K562 (cell line): ENCODE data around the gene NCDN. TPM values are rescaled to one million over a fixed set of nuclear protein-coding genes. Genes with fewer than 3 reads are reported as not detected.
A peak's percentile ranks its signal among the peaks of the same experiment; 100 is the strongest.

Source experiments
- ATAC-seq: fragments of 200-7000 bp; cut with Tn5 transposase; 3 replicates; pipeline ENCODE4 v1.9.1; 2020; ENCODE audit warnings: moderate library complexity
- BruUV-seq: library from RNA; stranded (reverse); fragments of 400-500 nt; replicated peaks from 2 replicates; lab custom pipeline; 2021; lab: Mats Ljungman, UMichigan
- CTCF ChIA-PET: fragments of 300-600 bp; formaldehyde crosslinking; extraction: SDS; loops from one replicate; lab custom pipeline; 2021; ENCODE audit warnings: low intra/inter-chr PET ratio; lab: Yijun Ruan, JAX
- POLR2A ChIA-PET: fragments of 300-600, 350-650 bp; sonication (Branson Sonifier 250); formaldehyde crosslinking; extraction: SDS; loops from one replicate; lab custom pipeline; 2021; ENCODE audit warnings: antibody characterized with exemption, inconsistent platforms; lab: Yijun Ruan, JAX
- DNase-seq, 4 experiments: peaks; one replicate each; pipeline versions ENCODE4 v3.0.0 to v3.0.0-alpha.2; 2011 to 2018; ENCODE audit warnings: low spot score in 3 of 4, mixed read lengths in 3 of 4; ENCODE audit errors: extremely low read depth in 1 of 4
- FAIRE-seq: peaks from 2 replicates; lab custom pipeline; 2011; peaks lifted over from hg19 to GRCh38; lab: Jason Lieb, UNC
- H2AFZ ChIP-seq: 2 replicates; pipeline ENCODE4 v1.6.0; 2011; ENCODE audit warnings: low read depth, low read length, control low read depth, inconsistent platforms
- H3K27ac ChIP-seq: fragments of 200-600 bp; 3 replicates; pipeline ENCODE4 v1.8.0; 2011; ENCODE audit warnings: low read depth, mild to moderate bottlenecking, control low read depth, inconsistent platforms, low read length, moderate library complexity, mixed read lengths; ENCODE audit errors: extremely low read depth
- H3K27me3 ChIP-seq, 2 experiments: fragments of 300-600 bp in 1 of 2; 2 replicates in 1 of 2; 3 replicates in 1 of 2; pipeline versions ENCODE4 v1.6.0 to v1.8.0; 2011; ENCODE audit warnings: inconsistent platforms in 2 of 2, low read length in 2 of 2, mild to moderate bottlenecking in 1 of 2, mixed read lengths in 1 of 2, moderate library complexity in 1 of 2; ENCODE audit not compliant: control insufficient read depth in 2 of 2, insufficient read depth in 2 of 2
- H3K36me3 ChIP-seq: fragments of 300-600 bp; 3 replicates; pipeline ENCODE4 v1.8.0; 2011; ENCODE audit warnings: mild to moderate bottlenecking, low read length, inconsistent platforms; ENCODE audit not compliant: control insufficient read depth, insufficient read depth
- H3K4me1 ChIP-seq, 2 experiments: fragments of 200-600 bp in 1 of 2; replicated peaks in 1 of 2; 2 replicates in 1 of 2; 3 replicates in 1 of 2; pipeline versions ENCODE4 v1.5.1 to v1.8.0; 2011; ENCODE audit warnings: inconsistent platforms in 2 of 2, low read length in 2 of 2, mild to moderate bottlenecking in 1 of 2, mixed read lengths in 1 of 2, moderate library complexity in 1 of 2; ENCODE audit not compliant: control insufficient read depth in 2 of 2, insufficient read depth in 2 of 2
- H3K4me2 ChIP-seq: 2 replicates; pipeline ENCODE4 v1.6.1; 2011; ENCODE audit warnings: low read length, control low read depth, inconsistent platforms, mixed read lengths; ENCODE audit not compliant: insufficient read depth
- H3K4me3 ChIP-seq: fragments of 200-600 bp; sonication (generic), shearing (Covaris generic); 2 replicates; pipeline ENCODE4 v1.5.1; 2016; ENCODE audit warnings: control low read depth, inconsistent platforms
- H3K79me2 ChIP-seq: fragments of 200-600 bp; 3 replicates; pipeline ENCODE4 v1.8.0; 2011; ENCODE audit warnings: low read length, inconsistent platforms; ENCODE audit not compliant: control insufficient read depth, insufficient read depth
- H3K9ac ChIP-seq, 2 experiments: 2 replicates each; pipeline versions ENCODE4 v1.6.0 to v1.6.1; 2011; ENCODE audit warnings: low read depth in 2 of 2, low read length in 2 of 2, control low read depth in 1 of 2, inconsistent platforms in 1 of 2, mild to moderate bottlenecking in 1 of 2, mixed read lengths in 1 of 2; ENCODE audit not compliant: insufficient read depth in 1 of 2
- H3K9me1 ChIP-seq: one replicate; pipeline ENCODE4 v1.6.0; 2011; ENCODE audit warnings: inconsistent platforms, mild to moderate bottlenecking, low read length, moderate library complexity; ENCODE audit not compliant: control insufficient read depth, insufficient read depth
- H3K9me3 ChIP-seq: replicated peaks from 2 replicates; pipeline ENCODE4 v1.5.1; 2011; ENCODE audit warnings: low read depth, low read length, inconsistent platforms; ENCODE audit not compliant: control insufficient read depth, insufficient read depth
- H4K20me1 ChIP-seq: replicated peaks from 2 replicates; pipeline ENCODE4 v1.6.1; 2011; ENCODE audit warnings: low read length, inconsistent platforms, mixed read lengths; ENCODE audit not compliant: control insufficient read depth, insufficient read depth
- CEBPB ChIP-seq: fragments of 450-650 bp; IDR thresholded peaks from 2 replicates; pipeline ENCODE4 v1.6.1; 2016; ENCODE audit warnings: missing genetic modification characterization, missing compliant biosample characterization
- DACH1 ChIP-seq: fragments of 450-650 bp; IDR thresholded peaks from 2 replicates; pipeline ENCODE4 v1.6.1; 2018; ENCODE audit not compliant: partially characterized antibody
- ELK3 ChIP-seq: fragments of 450-650 bp; formaldehyde crosslinking; IDR thresholded peaks from 2 replicates; pipeline ENCODE4 v1.4.0; 2020; ENCODE audit warnings: mild to moderate bottlenecking
- IRF9 ChIP-seq: fragments of 450-650 bp; IDR thresholded peaks from 2 replicates; pipeline ENCODE4 v1.6.1; 2016; ENCODE audit warnings: missing biosample characterization, missing genetic modification characterization
- MLLT1 ChIP-seq, 2 experiments: fragments of 450-650 bp; IDR thresholded peaks; 2 replicates each; pipeline ENCODE4 v1.6.1; 2016
- NRF1 ChIP-seq, 2 experiments: fragments of 450-650 bp; IDR thresholded peaks in 1 of 2; conservative IDR thresholded peaks in 1 of 2; 2 replicates each; pipeline ENCODE4 v1.6.1; 2014; ENCODE audit warnings: mild to moderate bottlenecking in 2 of 2
- PTRF ChIP-seq: fragments of 450-650 bp; IDR thresholded peaks from 2 replicates; pipeline ENCODE4 v1.6.1; 2016; ENCODE audit warnings: mild to moderate bottlenecking, missing genetic modification characterization, missing compliant biosample characterization
- RCOR1 ChIP-seq, 2 experiments: IDR thresholded peaks; 2 replicates each; pipeline ENCODE4 v1.6.1; 2012; ENCODE audit warnings: low read depth in 2 of 2, low read length in 2 of 2, borderline replicate concordance in 1 of 2, improper control_type of control experiment in 1 of 2
- TEAD2 ChIP-seq: fragments of 450-650 bp; IDR thresholded peaks from 2 replicates; pipeline ENCODE4 v1.6.1; 2016; ENCODE audit warnings: missing genetic modification characterization, control low read depth, missing compliant biosample characterization
- XRCC5 ChIP-seq: fragments of 200-400 bp; formaldehyde crosslinking; IDR thresholded peaks from 2 replicates; pipeline ENCODE4 v1.6.1; 2017; ENCODE audit warnings: low read depth, mild to moderate bottlenecking, low read length
- ZNF134 ChIP-seq: fragments of 250-450 bp; sonication (Bioruptor Pico); conservative IDR thresholded peaks from 2 replicates; pipeline ENCODE4 v1.4.0; 2020
- ZSCAN32 ChIP-seq: fragments of 450-650 bp; formaldehyde crosslinking; IDR thresholded peaks from 2 replicates; pipeline ENCODE4 v1.4.0; 2020; ENCODE audit warnings: mild to moderate bottlenecking, moderate library complexity
- in situ Hi-C: fragments of 300-500 bp; cut with MboI; formaldehyde crosslinking; loops from 4 replicates; pipeline ENCODE4 v1.15.0; 2018; ENCODE audit warnings: inconsistent platforms, mixed read lengths
- intact Hi-C: fragments of 100-400 bp; cut with micrococcal nuclease; formaldehyde crosslinking; loops from 2 replicates; pipeline ENCODE4 v1.14.2; 2022
- polyA plus RNA-seq, 8 experiments: library from polyadenylated mRNA; depleted of rRNA in 4 of 8; stranded (reverse) in 5 of 8; unstranded in 3 of 8; fragments of >200 nt; fragmentation: Nextera tagmentation in 2 of 8; fragmentation: Illumina TruSeq in 1 of 8; extraction: Ambion mirVana in 2 of 8; extraction: Trizol in 1 of 8; gene quantifications; 2 replicates each; pipeline versions ENCODE4 v1.2.1 to v1.2.3, GENCODE V29; 2011 to 2014; ENCODE audit warnings: inconsistent platforms in 1 of 8, missing spikeins in 1 of 8
- total RNA-seq, 7 experiments: library from RNA; depleted of rRNA in 6 of 7; stranded (reverse); fragments of >200 nt in 6 of 7; fragmentation: Illumina TruSeq in 2 of 7; extraction: Trizol in 2 of 7; gene quantifications; 2 replicates each; pipeline versions ENCODE4 v1.2.1 to v1.2.3, GENCODE V29; 2011 to 2021; ENCODE audit warnings: low replicate concordance in 1 of 7
- TF ChIP-seq, protein P1 (sequence below): fragments of 250-450 bp; sonication (Bioruptor Pico); IDR thresholded peaks from 2 replicates; pipeline ENCODE4 v1.9.0; 2021; ENCODE audit warnings: mild to moderate bottlenecking, inconsistent platforms
- TF ChIP-seq, protein P2 (sequence below): fragments of 250-450 bp; sonication (Bioruptor Pico); IDR thresholded peaks from 2 replicates; pipeline ENCODE4 v1.5.0; 2021

Gene NCDN
- total and polyA plus RNA-seq, 9 of the 15 experiments (the other 6 are each of a cell fraction or from before 2014, with no cell fraction given) = 1.9 to 35.1 (median 10.7) TPM

DNA sequence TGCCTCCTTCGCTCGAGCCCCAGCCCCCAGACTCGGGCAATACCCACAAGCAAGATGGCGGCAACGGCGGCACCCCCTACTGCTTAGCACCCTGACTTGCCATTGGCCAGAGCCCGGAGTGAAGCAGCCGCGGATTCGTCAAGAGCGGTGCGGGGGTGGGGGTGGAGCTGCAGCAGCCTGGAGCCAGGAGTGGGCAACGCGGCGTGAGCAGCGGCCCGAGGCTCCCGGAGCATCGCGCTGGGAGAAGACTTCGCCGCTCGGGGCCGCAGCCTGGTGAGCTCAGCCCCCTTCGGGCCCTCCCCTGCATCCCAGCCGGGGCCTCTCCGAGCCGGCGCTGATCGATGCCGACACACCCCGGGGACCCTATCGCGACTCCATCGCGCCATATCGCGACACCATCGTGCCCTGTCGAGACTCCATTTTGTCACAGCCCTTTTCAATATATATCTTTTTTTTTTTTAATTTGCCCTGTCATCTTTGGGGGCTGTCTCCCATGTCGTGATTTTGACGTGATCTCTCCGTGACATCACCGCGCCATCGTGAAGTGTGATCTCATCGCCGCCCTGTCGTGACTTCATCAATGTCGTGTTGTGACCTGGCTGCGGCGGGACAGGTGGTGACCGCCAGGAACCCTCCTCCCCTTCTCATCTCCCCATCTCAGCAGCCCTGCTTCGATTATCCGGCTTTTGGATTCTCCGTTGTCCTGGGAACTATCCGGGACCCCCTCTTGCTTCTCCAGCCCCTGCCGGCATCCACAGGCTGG is at the start of gene NCDN (continued):
- TF ChIP-seq, protein P1, sequence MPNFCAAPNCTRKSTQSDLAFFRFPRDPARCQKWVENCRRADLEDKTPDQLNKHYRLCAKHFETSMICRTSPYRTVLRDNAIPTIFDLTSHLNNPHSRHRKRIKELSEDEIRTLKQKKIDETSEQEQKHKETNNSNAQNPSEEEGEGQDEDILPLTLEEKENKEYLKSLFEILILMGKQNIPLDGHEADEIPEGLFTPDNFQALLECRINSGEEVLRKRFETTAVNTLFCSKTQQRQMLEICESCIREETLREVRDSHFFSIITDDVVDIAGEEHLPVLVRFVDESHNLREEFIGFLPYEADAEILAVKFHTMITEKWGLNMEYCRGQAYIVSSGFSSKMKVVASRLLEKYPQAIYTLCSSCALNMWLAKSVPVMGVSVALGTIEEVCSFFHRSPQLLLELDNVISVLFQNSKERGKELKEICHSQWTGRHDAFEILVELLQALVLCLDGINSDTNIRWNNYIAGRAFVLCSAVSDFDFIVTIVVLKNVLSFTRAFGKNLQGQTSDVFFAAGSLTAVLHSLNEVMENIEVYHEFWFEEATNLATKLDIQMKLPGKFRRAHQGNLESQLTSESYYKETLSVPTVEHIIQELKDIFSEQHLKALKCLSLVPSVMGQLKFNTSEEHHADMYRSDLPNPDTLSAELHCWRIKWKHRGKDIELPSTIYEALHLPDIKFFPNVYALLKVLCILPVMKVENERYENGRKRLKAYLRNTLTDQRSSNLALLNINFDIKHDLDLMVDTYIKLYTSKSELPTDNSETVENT (CRISPR knock-in tag) = peak; percentile 78; the same call in 1 of the 2 replicates

- Histone ChIP-seq H3K9ac (no peak overlapping the region), H2AFZ (no peak overlapping the region), H3K4me2 (no peak overlapping the region), H4K20me1 (0 out of 2 replicates have a peak, but pooled peaks cover 4% of the 10 kb centered on the region), H3K27ac (no peak overlapping the region), H3K36me3 (peaks cover 20% of the 10 kb centered on the region), H3K79me2 (peaks cover 15% of the 10 kb centered on the region; the same call in 2 of the 3 replicates), H3K27me3 (no peaks in the 10 kb centered on the region), H3K4me1 (peaks cover 4 to 33% of the 10 kb centered on the region in 2 experiments; a peak in 4 of 5 replicates), H3K9me3 (no peaks in the 10 kb centered on the region), H3K9me1 (no peaks in the 10 kb centered on the region), H3K4me3 (no peak overlapping the region)
- no peak for ATAC-seq
- intact Hi-C loops (no loop called here), in situ Hi-C loops (no loop called here)
- no peak for DNase-seq
- no TSS peak for BruUV-seq
- no peak for FAIRE-seq
- ChIA-PET POLR2A (no interaction called here), CTCF (no interaction called here)
- TF ChIP-seq ELK3 (CRISPR knock-in tag) (no peak), MLLT1 (IDR thresholded peaks at IDR 0.05) (no peak), CEBPB (tag) (no peak), ZSCAN32 (CRISPR knock-in tag) (no peak), PTRF (tag) (no peak), TEAD2 (tag) (no peak), XRCC5 (no peak), DACH1 (no peak), RCOR1 (IDR thresholded peaks at IDR 0.05; ENCODE audit: borderline replicate concordance in 1 of 2, low read depth in 2 of 2, low read length in 2 of 2) (no peak), IRF9 (no peak), ZNF134 (no peak), NRF1 (conservative IDR thresholded peaks at IDR 0.05 in 1 of 2, IDR thresholded peaks at IDR 0.05 in 1 of 2) (no peak)
- TF ChIP-seq, protein P2, sequence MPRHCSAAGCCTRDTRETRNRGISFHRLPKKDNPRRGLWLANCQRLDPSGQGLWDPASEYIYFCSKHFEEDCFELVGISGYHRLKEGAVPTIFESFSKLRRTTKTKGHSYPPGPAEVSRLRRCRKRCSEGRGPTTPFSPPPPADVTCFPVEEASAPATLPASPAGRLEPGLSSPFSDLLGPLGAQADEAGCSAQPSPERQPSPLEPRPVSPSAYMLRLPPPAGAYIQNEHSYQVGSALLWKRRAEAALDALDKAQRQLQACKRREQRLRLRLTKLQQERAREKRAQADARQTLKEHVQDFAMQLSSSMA (CRISPR knock-in tag) = no peak
These were observed 49.7 kb upstream of the NCDN start for GRCh38 chr1:35507947-35508346.
